OCI-LY7 (cell line): Measurements from ENCODE around the gene LRRN2. TPM values are rescaled to one million over a fixed set of nuclear protein-coding genes. Genes with fewer than 3 reads are reported as not detected.

Source experiments
- BruUV-seq: library from RNA; stranded (reverse); fragments of 400-500 nt; replicated peaks from 2 replicates; lab custom pipeline; 2021; lab: Mats Ljungman, UMichigan
- CTCF ChIA-PET: fragments of 300-600 bp; sonication (Branson Sonifier 250); formaldehyde crosslinking; loops from one replicate; lab custom pipeline; 2022; ENCODE audit warnings: antibody characterized with exemption; ENCODE audit not compliant: unreplicated experiment; lab: Charles Lee
- POLR2A ChIA-PET: fragments of 300-600 bp; sonication (Branson Sonifier 250); formaldehyde crosslinking; loops from one replicate; lab custom pipeline; 2022; ENCODE audit warnings: antibody characterized with exemption; lab: Charles Lee
- DNase-seq: peaks from one replicate; pipeline ENCODE4 v3.0.0-alpha.2; 2015; ENCODE audit warnings: low spot score
- H2AFZ ChIP-seq: fragments of 200-600 bp; sonication (generic), shearing (Covaris generic); 2 replicates; pipeline ENCODE4 v1.6.1; 2014; ENCODE audit warnings: mild to moderate bottlenecking, antibody characterized with exemption, low read length, moderate library complexity
- H3K27ac ChIP-seq: fragments of 200-600 bp; sonication (generic); 2 replicates; pipeline ENCODE4 v1.5.1; 2014; ENCODE audit warnings: mixed run types, low read depth, mild to moderate bottlenecking, moderate library complexity, low read length, inconsistent platforms; ENCODE audit not compliant: poor library complexity, severe bottlenecking
- H3K36me3 ChIP-seq: fragments of 200-600 bp; sonication (generic); 2 replicates; pipeline ENCODE4 v1.6.1; 2014; ENCODE audit warnings: mild to moderate bottlenecking, antibody characterized with exemption, low read length, moderate library complexity, mixed read lengths; ENCODE audit not compliant: insufficient read depth
- H3K4me1 ChIP-seq: fragments of 200-600 bp; sonication (generic); 2 replicates; pipeline ENCODE4 v1.5.1; 2014; ENCODE audit warnings: mild to moderate bottlenecking, low read length; ENCODE audit not compliant: insufficient read depth, poor library complexity, severe bottlenecking
- H3K4me2 ChIP-seq: fragments of 200-600 bp; sonication (generic); 2 replicates; pipeline ENCODE4 v1.6.1; 2014; ENCODE audit warnings: mild to moderate bottlenecking, low read length
- H3K4me3 ChIP-seq: fragments of 200-600 bp; sonication (generic); 2 replicates; pipeline ENCODE4 v1.5.1; 2014; ENCODE audit warnings: mild to moderate bottlenecking, low read depth, low read length; ENCODE audit not compliant: poor library complexity, severe bottlenecking
- H3K79me2 ChIP-seq: fragments of 200-600 bp; sonication (generic); 2 replicates; pipeline ENCODE4 v1.6.1; 2016; ENCODE audit warnings: low read depth, mild to moderate bottlenecking, low read length, moderate library complexity, mixed read lengths; ENCODE audit not compliant: insufficient read depth
- H3K9me2 ChIP-seq: fragments of 200-600 bp; sonication (generic); 2 replicates; pipeline ENCODE4 v1.6.1; 2016; ENCODE audit warnings: mild to moderate bottlenecking, low read length, mixed read lengths; ENCODE audit not compliant: insufficient read depth
- H3K9me3 ChIP-seq: fragments of 200-600 bp; sonication (generic); 2 replicates; pipeline ENCODE4 v1.6.1; 2014; ENCODE audit warnings: mild to moderate bottlenecking, mixed run types, low read length, mixed read lengths
- H4K20me1 ChIP-seq: fragments of 200-600 bp; sonication (generic); 2 replicates; pipeline ENCODE4 v1.6.1; 2014; ENCODE audit warnings: mild to moderate bottlenecking, antibody characterized with exemption, low read length, moderate library complexity, mixed read lengths; ENCODE audit not compliant: insufficient read depth
- EZH2phosphoT487 ChIP-seq: fragments of 200-600 bp; sonication (generic); IDR thresholded peaks from 2 replicates; pipeline ENCODE4 v1.6.1; 2018; ENCODE audit warnings: low read depth, borderline replicate concordance, mild to moderate bottlenecking, mixed run types, antibody characterized with exemption, low read length, moderate library complexity, mixed read lengths
- intact Hi-C: fragments of 100-400 bp; cut with micrococcal nuclease; formaldehyde crosslinking; loops from one replicate; pipeline ENCODE4 v1.10.0; 2022; ENCODE audit not compliant: unreplicated experiment
- total RNA-seq, 2 experiments: library from RNA; depleted of rRNA in 1 of 2; stranded (reverse); fragments of >200 nt in 1 of 2; shearing (Covaris generic) in 1 of 2; gene quantifications; 2 replicates each; pipeline ENCODE4 v1.2.3, GENCODE V29; 2014 to 2022
- TF ChIP-seq, protein P1 (sequence below): fragments of 200-600 bp; sonication (generic); conservative IDR thresholded peaks from 2 replicates; pipeline ENCODE4 v1.5.1; 2014; ENCODE audit warnings: mild to moderate bottlenecking, antibody characterized with exemption, low read length, moderate library complexity, mixed read lengths

The LRRN2 gene
- total RNA-seq, 2 experiments from 2014 or later = not detected

DNA sequence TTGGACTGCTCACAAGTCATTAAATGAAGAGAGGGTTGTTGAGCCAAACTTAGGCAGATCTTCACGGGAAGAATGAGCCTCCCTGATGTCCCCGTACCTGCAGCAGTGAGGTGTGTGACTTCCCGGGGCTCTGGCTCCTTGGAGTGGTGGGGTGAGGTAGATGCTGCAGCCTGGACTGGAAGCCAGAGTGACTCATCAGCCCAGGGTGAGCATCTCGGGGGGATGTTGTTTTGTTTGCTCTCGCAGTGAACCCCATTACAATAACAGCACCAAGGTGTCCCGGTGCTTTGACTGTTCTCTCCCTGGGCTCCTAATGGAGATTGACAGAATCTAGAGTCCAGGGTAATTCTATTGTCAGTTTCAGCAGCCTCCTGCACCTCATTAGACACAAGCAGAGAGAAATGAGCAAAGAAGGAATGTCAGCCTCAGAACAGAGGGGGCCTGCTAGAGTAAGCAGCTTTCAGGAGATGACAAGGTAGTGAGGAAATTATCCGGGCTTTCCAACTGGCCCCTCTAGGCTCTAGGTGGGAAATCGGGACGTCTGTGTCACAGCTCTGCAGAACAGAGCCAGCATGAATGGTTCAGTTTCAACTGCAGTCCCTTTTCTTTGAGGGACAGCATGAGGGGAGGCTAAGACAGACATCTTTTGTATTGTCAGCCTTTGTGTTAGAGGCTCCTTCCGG is 36.0 kb upstream of the LRRN2 start:
- Histone ChIP-seq H3K4me2 (no peak overlapping the region), H2AFZ (no peak overlapping the region), H3K27ac (no peak overlapping the region), H3K9me3 (no peaks in the 10 kb centered on the region), H3K9me2 (no peaks in the 10 kb centered on the region), H4K20me1 (no peaks in the 10 kb centered on the region), H3K4me1 (peaks cover 7% of the 10 kb centered on the region), H3K79me2 (no peaks in the 10 kb centered on the region), H3K4me3 (no peak overlapping the region), H3K36me3 (no peaks in the 10 kb centered on the region)
- POLR2A ChIA-PET = no interaction called here
- BruUV-seq = no TSS peak
- intact Hi-C loops = no loop called here
- CTCF ChIA-PET = no interaction called here
- no peak for TF ChIP-seq EZH2phosphoT487
- TF ChIP-seq, protein P1, sequence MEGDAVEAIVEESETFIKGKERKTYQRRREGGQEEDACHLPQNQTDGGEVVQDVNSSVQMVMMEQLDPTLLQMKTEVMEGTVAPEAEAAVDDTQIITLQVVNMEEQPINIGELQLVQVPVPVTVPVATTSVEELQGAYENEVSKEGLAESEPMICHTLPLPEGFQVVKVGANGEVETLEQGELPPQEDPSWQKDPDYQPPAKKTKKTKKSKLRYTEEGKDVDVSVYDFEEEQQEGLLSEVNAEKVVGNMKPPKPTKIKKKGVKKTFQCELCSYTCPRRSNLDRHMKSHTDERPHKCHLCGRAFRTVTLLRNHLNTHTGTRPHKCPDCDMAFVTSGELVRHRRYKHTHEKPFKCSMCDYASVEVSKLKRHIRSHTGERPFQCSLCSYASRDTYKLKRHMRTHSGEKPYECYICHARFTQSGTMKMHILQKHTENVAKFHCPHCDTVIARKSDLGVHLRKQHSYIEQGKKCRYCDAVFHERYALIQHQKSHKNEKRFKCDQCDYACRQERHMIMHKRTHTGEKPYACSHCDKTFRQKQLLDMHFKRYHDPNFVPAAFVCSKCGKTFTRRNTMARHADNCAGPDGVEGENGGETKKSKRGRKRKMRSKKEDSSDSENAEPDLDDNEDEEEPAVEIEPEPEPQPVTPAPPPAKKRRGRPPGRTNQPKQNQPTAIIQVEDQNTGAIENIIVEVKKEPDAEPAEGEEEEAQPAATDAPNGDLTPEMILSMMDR = no peak
- DNase-seq = no peak

- H3K9me3 ChIP-seq = no peaks in the 10 kb centered on the region
- ChIA-PET POLR2A (no interaction called here), CTCF (no interaction called here)
- no peaks in the 10 kb centered on the region for H3K36me3 ChIP-seq
- H3K9me2 ChIP-seq = no peaks in the 10 kb centered on the region
- H4K20me1 ChIP-seq = no peaks in the 10 kb centered on the region
- intact Hi-C loops = loop anchor here (10.0 kb wide), 2 partner anchors 212 to 302 kb away; partner anchors contain the start of gene PPP1R15B
- no TSS peak for BruUV-seq
- TF ChIP-seq, protein P1 = no peak
- no peak for TF ChIP-seq EZH2phosphoT487
- no peak overlapping the region for H3K4me2 ChIP-seq
- no peak overlapping the region for H3K4me3 ChIP-seq
- no peaks in the 10 kb centered on the region for H3K79me2 ChIP-seq
- H2AFZ ChIP-seq = no peak overlapping the region
- H3K27ac ChIP-seq = no peak overlapping the region
- peaks cover 56% of the 10 kb centered on the region for H3K4me1 ChIP-seq
- no peak for DNase-seq
These were observed 31.1 kb upstream of the LRRN2 start for GRCh38 chr1:204716660-204717059.
